ENCODE results near the gene CD22. TPM values are rescaled to one million over a fixed set of nuclear protein-coding genes. Genes with fewer than 3 reads are reported as not detected.
"Not testable (repeated sequence)": the region's sequence is repeated elsewhere in the genome, so short reads cannot be mapped to it uniquely, and the experiment has no call there.

CD22 gene
- total RNA-seq, 1 donor = 50.4 TPM

- Histone ChIP-seq H3K27me3 (ENCODE audit: insufficient read depth, low read length) (peaks cover 3% of the 10 kb centered on the region), H3K4me1 (ENCODE audit: insufficient read depth, low read length) (no peaks in the 10 kb centered on the region), H3K9me3 (ENCODE audit: low read depth, low read length) (no peaks in the 10 kb centered on the region), H3K4me3 (ENCODE audit: low read length) (no peak overlapping the region)
These were observed 34.9 kb downstream of the CD22 start for GRCh38 chr19:35363711-35364425.

GRCh38 chr19:35365303-35365702 lies 36.3 kb downstream of the CD22 start:
- peaks cover 5% of the 10 kb centered on the region for H3K27me3 ChIP-seq (ENCODE audit: insufficient read depth, low read length)
- H3K4me1 ChIP-seq (ENCODE audit: insufficient read depth, low read length) = no peaks in the 10 kb centered on the region
- H3K9me3 ChIP-seq (ENCODE audit: low read depth, low read length) = peaks cover 6% of the 10 kb centered on the region
- no peak overlapping the region for H3K4me3 ChIP-seq (ENCODE audit: low read length)

GRCh38 chr19:35368378-35368777 lies 39.4 kb downstream of the CD22 start:
- H3K4me1 ChIP-seq (ENCODE audit: insufficient read depth, low read length) = no peaks in the 10 kb centered on the region
- H3K4me3 ChIP-seq (ENCODE audit: low read length) = no peak overlapping the region
- peaks cover 6% of the 10 kb centered on the region for H3K9me3 ChIP-seq (ENCODE audit: low read depth, low read length)
- H3K27me3 ChIP-seq (ENCODE audit: insufficient read depth, low read length) = peaks cover 5% of the 10 kb centered on the region

- Histone ChIP-seq H3K4me1 (ENCODE audit: insufficient read depth, low read length) (no peaks in the 10 kb centered on the region), H3K27me3 (ENCODE audit: insufficient read depth, low read length) (peaks cover 5% of the 10 kb centered on the region), H3K9me3 (ENCODE audit: low read depth, low read length) (peaks cover 6% of the 10 kb centered on the region), H3K4me3 (ENCODE audit: low read length) (no peak overlapping the region)
These were observed 40.5 kb downstream of the CD22 start for GRCh38 chr19:35369522-35369921.

- H3K4me1 ChIP-seq (ENCODE audit: insufficient read depth, low read length) = no peaks in the 10 kb centered on the region
- H3K27me3 ChIP-seq (ENCODE audit: insufficient read depth, low read length) = peaks cover 5% of the 10 kb centered on the region
- H3K9me3 ChIP-seq (ENCODE audit: low read depth, low read length) = peaks cover 6% of the 10 kb centered on the region
- no peak within 1 kb of the TSS for H3K4me3 ChIP-seq (ENCODE audit: low read length)
These were observed 41.7 kb downstream of the CD22 start, which contains the start of gene GPR42 for GRCh38 chr19:35370722-35371121. Gene GPR42, plus strand, starts transcription at chr19:35371068. Its CDS starts 292 bp downstream, at chr19:35371360.

- Histone ChIP-seq H3K27me3 (ENCODE audit: insufficient read depth, low read length) (peaks cover 3% of the 10 kb centered on the region), H3K4me3 (ENCODE audit: low read length) (no peak overlapping the region), H3K9me3 (ENCODE audit: low read depth, low read length) (peaks cover 6% of the 10 kb centered on the region), H3K4me1 (ENCODE audit: insufficient read depth, low read length) (no peaks in the 10 kb centered on the region)
These were observed 44.5 kb downstream of the CD22 start for GRCh38 chr19:35373492-35373891.

- H3K4me3 ChIP-seq (ENCODE audit: low read length); H3K4me1 ChIP-seq (ENCODE audit: insufficient read depth, low read length); H3K9me3 ChIP-seq (ENCODE audit: low read depth, low read length); H3K27me3 ChIP-seq (ENCODE audit: insufficient read depth, low read length): not testable (repeated sequence)
These were observed 45.0 kb downstream of the CD22 start for GRCh38 chr19:35374031-35374430.

GRCh38 chr19:35375505-35376307 lies 46.7 kb downstream of the CD22 start:
- no peak overlapping the region for H3K4me3 ChIP-seq (ENCODE audit: low read length)
- no peaks in the 10 kb centered on the region for H3K4me1 ChIP-seq (ENCODE audit: insufficient read depth, low read length)
- H3K9me3 ChIP-seq (ENCODE audit: low read depth, low read length) = no peaks in the 10 kb centered on the region
- H3K27me3 ChIP-seq (ENCODE audit: insufficient read depth, low read length) = no peaks in the 10 kb centered on the region

GRCh38 chr19:35377656-35378055 lies 48.7 kb downstream of the CD22 start:
- H3K4me1 ChIP-seq (ENCODE audit: insufficient read depth, low read length) = no peaks in the 10 kb centered on the region
- no peaks in the 10 kb centered on the region for H3K27me3 ChIP-seq (ENCODE audit: insufficient read depth, low read length)
- no peaks in the 10 kb centered on the region for H3K9me3 ChIP-seq (ENCODE audit: low read depth, low read length)
- no peak overlapping the region for H3K4me3 ChIP-seq (ENCODE audit: low read length)

GRCh38 chr19:35378356-35378755 lies 49.4 kb downstream of the CD22 start:
- Histone ChIP-seq H3K27me3 (ENCODE audit: insufficient read depth, low read length) (no peaks in the 10 kb centered on the region), H3K4me1 (ENCODE audit: insufficient read depth, low read length) (no peaks in the 10 kb centered on the region), H3K4me3 (ENCODE audit: low read length) (no peak overlapping the region), H3K9me3 (ENCODE audit: low read depth, low read length) (no peaks in the 10 kb centered on the region)

- H3K9me3 ChIP-seq (ENCODE audit: low read depth, low read length); H3K27me3 ChIP-seq (ENCODE audit: insufficient read depth, low read length); H3K4me1 ChIP-seq (ENCODE audit: insufficient read depth, low read length); H3K4me3 ChIP-seq (ENCODE audit: low read length): not testable (repeated sequence)
These were observed 50.6 kb downstream of the CD22 start for GRCh38 chr19:35379545-35379944.

- Histone ChIP-seq H3K27me3 (ENCODE audit: insufficient read depth, low read length) (no peaks in the 10 kb centered on the region), H3K4me3 (ENCODE audit: low read length) (no peak overlapping the region), H3K4me1 (ENCODE audit: insufficient read depth, low read length) (no peaks in the 10 kb centered on the region), H3K9me3 (ENCODE audit: low read depth, low read length) (no peaks in the 10 kb centered on the region)
These were observed 51.0 kb downstream of the CD22 start for GRCh38 chr19:35379992-35380391.

- Histone ChIP-seq H3K4me3 (ENCODE audit: low read length) (no peak overlapping the region), H3K27me3 (ENCODE audit: insufficient read depth, low read length) (no peaks in the 10 kb centered on the region), H3K9me3 (ENCODE audit: low read depth, low read length) (no peaks in the 10 kb centered on the region), H3K4me1 (ENCODE audit: insufficient read depth, low read length) (no peaks in the 10 kb centered on the region)
These were observed 51.6 kb downstream of the CD22 start for GRCh38 chr19:35380450-35381124.

- Histone ChIP-seq H3K4me3 (ENCODE audit: low read length) (no peak overlapping the region), H3K9me3 (ENCODE audit: low read depth, low read length) (no peaks in the 10 kb centered on the region), H3K27me3 (ENCODE audit: insufficient read depth, low read length) (no peaks in the 10 kb centered on the region), H3K4me1 (ENCODE audit: insufficient read depth, low read length) (no peaks in the 10 kb centered on the region)
These were observed 52.3 kb downstream of the CD22 start for GRCh38 chr19:35381318-35381717.

- Histone ChIP-seq H3K27me3 (ENCODE audit: insufficient read depth, low read length) (no peaks in the 10 kb centered on the region), H3K4me3 (ENCODE audit: low read length) (no peak overlapping the region), H3K4me1 (ENCODE audit: insufficient read depth, low read length) (no peaks in the 10 kb centered on the region), H3K9me3 (ENCODE audit: low read depth, low read length) (no peaks in the 10 kb centered on the region)
These were observed 52.9 kb downstream of the CD22 start for GRCh38 chr19:35381926-35382325.

Data from mononuclear cell (primary cell).